GM12892 (cell line): ENCODE results near the gene STXBP4.

Experiments
- POLR2A ChIP-seq: IDR thresholded peaks from 2 replicates; pipeline ENCODE4 v1.6.1; 2011; ENCODE audit warnings: low read depth, low read length, control low read depth
- POLR2AphosphoS5 ChIP-seq: IDR thresholded peaks from 2 replicates; pipeline ENCODE4 v1.6.1; 2011; ENCODE audit warnings: low read depth, low read length, control low read depth
- TAF1 ChIP-seq: IDR thresholded peaks from 2 replicates; pipeline ENCODE4 v1.6.1; 2011; ENCODE audit warnings: low read depth, mild to moderate bottlenecking, control low read depth, low read length, borderline replicate concordance

DNA sequence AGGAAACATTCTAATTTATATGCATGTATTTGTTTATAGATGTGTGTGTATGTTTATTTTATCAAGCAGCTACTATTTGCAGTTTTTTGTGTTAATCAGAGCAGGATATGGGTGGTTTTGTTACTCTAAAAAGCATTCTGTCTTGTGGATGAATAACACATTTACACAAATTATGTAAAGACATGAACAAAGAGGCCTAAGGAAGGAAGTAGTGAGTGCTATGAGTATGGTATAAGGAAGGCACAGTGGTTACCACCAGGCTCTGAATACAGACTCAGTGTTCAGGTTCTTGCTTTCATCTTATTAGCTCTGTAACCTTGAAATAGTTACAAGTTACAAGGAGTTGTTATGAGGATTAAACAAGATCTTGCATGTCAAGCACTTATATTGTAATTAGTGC is 33.9 kb downstream of the STXBP4 start:
- TF ChIP-seq POLR2A: no peak
- TF ChIP-seq POLR2AphosphoS5: no peak
- no peak for TF ChIP-seq TAF1
